DMS153 treated with DMSO at 0.1 percent for 48 hours (cell line): ENCODE measurements around the gene GRB10.

ENCODE experiments used
- DNase-seq: peaks from one replicate; lab custom pipeline; 2025; ENCODE audit not compliant: unreplicated experiment; lab: John Stamatoyannopoulos, UW

The GRB10 gene

DNA sequence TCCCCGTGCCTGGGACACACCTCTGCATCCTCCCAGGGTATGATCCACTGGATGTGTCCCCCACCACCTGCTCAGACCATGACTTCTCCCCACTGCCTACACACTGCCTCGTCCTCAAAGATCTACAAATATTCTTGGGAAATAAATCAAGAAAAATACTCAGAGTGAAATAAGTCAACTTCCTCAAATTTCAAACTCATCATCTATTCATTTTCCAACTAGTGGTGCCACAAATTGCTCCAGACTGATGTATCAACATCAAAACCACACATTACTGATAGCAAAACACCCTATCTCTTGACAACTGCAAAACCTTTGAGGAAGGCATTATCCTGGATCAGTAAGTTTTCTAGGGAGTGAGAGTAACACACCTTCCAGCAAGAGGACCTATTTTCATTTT, 87.7 kb downstream of the GRB10 start:
- DNase-seq: no peak

DNA sequence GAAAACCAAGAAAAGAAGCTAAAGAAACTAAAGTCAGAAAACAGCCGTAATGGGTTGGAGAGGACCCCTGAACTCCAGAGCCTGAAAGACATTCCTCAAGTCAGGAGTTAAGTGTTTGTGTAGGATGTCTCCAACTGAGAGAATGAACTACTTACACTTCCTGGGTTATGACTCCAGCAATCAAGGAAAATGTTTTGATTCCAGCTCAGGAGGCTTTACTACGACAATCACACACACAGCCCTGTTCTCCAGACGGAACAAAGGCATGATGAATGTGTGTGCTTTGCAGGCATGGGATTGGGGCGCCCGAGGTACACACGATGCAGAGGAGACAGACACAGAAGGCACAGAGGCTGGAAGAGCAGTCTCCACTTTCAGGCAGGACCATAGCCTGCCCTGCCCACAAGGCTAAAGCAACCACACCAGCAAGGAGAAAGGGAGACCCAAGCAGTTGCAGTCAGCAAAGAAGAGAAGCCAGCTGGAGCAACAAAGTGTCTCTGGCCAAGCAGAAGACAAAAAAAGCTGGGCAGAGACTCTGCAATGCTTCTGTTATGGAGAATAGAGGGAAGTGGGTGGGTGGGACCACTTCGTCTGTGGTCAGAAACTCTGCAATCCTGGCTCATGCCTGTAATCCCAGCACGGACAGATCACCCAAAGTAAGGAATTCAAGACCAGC, 89.1 kb downstream of the GRB10 start:
- no peak for DNase-seq

DNA sequence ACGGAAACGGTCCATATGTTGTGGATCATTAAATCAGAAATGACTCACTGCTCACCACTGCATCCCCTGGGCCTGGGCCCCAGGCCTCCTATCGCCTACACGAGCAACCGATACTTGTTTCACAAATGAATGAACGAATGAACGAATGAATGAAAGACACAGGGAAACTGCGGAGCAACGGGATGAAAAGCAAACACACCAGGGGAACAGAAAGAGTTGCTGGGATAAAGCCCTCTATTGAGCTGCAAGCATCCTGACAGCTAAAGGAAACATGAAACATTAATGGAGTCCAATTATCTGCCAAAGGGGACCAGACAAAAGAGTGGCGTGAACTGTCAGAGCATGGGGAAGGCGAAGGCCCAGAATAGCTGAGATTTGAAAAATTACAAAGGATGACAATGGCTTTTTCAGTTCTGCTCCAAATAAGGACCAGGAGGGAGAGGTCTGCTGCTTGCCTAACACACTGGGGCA, 92.1 kb downstream of the GRB10 start:
- peak; percentile 81 for DNase-seq

DNA sequence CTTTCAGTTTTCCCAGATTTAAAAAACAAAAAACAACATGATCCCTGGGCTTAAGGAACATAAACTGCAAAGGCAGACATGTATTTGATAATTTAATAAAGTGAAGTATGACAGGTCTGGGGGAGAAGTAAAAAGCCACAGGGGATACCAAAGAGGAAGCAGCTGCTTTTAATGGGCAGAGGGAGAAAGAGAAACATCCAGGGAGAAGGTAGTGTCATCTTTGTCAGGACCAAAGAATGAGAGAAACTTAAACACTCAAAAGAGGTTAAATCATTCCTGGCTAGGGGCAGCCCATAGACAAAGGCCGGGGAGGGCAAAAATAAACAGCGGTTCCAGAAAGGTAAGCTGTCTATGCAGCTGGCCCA, 94.5 kb downstream of the GRB10 start:
- no peak for DNase-seq

DNA sequence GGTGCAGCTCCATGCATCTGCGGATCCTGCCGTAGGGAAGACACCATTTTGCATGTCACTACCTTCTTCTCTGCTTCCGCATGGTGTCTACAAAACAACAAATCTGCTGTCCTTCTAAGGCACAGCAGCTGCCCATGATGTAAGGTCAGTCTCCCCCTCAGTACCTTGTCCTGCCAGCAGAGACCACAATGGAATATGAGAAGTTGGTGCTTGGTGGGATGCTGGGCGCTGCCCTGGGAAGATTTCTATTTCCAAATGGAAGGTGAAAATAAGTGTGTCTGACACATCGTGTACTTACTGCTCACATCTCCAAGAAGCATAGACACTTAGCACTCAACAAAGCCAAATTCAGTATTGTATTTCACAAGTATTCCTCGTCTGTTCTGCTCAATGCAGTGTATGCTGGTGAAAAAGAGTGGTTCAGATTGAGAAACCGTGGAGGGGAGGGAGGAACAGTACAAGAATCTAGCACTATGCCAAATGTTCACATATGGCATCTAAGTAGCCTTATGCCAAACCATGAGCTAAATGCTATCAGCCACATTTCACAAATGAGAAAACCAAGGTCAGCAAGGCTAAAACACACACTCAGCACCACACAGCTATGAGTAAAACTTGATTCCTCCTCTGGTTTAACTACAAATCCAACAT, 95.0 kb downstream of the GRB10 start:
- no peak for DNase-seq

DNA sequence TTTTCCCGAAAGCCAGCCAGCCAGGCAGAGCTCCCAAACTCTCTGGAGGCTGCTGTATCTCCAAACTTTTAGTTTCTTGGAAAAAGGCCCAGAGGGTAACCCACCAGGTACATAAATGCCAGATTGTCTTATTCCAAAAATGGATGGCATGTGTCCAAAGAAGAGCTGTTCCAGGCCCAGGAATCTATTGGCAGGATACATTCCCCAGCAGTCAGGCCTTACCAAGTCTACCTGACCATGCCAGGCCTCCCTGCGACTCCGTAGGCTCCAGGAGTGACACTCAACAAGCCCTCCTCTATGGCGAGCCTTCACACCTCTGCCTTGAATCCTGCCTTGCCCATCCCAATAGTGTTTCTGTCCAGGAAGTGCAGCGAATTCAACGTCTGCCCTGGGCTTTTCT, 95.6 kb downstream of the GRB10 start:
- no peak for DNase-seq

DNA sequence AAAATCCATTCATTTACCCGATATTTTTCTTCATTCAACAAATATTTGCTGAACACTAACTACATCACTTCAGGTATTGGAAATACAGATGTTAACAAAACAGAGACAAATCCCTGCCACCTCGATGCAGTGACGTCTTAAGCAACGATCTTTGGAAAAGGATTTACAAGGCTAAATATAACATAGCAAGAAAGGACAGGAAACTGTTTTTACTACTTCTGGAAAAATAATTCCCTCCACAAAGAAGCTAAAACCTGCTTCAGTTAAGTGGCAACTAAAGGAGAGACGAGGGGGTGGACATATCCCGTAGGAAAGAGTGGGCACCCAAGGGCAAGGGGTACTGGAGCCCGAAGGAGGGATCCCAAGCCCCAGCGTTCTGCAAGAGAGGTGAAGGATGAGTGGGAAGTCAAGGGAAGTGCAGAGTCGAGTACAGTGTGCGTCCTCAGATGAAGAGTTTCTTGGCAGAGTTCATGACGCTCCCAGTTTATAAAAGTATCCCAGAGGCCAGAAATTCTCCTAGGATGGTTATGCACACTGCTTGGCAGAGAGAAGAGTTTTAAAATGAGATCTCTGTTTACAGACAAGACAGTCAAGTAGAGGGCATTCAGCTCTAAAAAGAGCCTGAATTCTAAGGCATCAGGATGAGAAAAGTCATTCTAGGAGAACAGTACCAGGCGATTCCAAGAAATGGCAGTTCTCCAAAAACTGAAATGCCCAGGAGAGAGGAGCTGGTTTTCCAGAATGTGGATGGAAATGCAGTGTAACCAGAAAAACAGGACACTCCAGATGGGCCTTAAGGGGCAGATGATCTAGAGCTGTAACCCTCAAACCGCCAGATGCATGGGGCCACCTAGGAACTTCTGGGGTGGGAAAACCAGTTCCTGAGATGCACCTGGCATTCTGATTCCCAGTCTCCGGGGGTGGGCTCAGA, 97.3 kb downstream of the GRB10 start:
- DNase-seq: no peak

DNA sequence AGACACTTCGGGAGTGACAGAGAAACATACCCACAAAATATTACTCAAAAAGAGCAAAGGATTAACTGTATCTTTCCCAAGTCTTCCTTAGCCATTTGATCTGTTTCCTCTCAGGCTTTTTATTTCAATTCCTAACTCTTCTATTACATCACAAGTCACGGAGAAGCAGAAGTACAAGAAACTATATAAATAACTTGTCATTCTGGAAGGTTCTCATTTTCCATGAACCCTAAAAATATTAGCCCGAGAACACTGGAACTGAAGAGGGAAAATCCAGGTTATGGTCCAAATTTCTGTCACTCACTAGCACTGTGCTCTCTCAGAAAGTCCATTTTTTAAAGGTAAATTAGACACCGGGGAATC, 98.0 kb downstream of the GRB10 start:
- no peak for DNase-seq

DNA sequence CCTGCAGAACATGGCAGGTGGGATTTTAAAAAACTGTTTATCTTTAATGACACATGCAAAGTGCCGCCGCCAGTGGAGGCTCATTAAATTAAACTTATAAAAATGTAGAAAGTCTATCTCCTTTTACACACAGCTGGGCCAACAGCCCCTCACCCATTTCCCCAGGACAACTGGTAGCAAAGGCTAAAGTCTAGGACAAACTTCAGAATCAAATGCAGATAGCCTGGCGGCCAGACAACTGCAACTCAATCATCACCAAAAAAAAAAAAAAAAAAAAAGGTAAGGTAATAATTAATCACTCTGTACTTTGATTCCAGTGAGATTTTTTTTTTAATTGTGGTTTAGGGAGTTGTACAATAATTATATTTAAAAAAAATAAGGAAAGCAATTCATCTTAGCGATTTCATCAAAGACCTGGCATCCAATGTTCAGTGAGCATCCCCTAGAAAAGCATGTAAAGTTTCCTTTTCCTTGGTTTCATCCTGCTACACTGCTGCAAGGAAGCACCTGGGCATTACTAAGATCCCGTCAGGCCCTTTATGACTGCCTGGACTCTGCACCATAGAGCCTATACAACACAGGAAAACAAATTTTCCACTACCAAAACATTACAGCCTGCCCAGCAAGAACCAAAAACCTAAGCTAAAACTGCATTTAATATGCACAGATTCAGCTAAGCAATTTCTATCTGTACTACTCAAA, 98.5 kb downstream of the GRB10 start:
- DNase-seq: no peak

DNA sequence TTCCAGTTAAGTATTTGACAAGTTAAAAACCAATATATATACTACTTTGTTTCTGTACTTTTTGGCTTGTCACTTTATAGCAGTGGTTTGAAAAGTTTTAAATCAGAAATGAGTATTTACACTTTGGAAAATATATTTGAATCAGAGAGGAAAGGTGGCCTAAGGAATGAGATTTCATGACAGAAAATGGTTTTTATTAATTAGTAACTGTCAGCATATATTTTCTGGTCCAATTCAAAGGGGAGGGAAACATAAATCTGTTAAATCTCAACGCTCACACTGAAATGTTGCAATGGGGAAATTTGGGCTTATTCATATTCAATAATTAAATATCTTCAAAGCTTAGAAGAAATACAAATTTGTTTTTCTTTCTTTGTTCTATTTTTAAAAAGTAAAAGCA, 100.1 kb downstream of the GRB10 start:
- no peak for DNase-seq

DNA sequence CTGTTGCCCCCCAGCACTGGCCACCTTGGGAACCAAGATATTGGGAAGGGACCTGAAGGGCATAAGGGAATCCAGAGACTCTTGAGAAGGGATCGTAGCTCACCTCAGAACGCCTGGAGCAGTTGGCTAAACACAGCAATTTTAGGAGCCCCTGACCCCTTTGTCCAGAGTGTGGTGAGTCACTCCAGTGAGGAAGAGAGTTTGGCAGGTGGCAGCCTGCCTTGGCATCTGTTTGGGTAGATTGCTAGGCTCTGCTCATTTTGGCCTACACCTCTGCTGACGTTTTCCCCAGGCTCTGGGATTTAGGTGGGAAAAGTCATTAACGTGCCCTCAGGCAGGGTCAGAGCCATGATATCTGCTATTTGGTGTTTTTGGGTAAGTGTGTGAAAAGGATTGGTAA, 100.6 kb downstream of the GRB10 start:
- no peak for DNase-seq

DNA sequence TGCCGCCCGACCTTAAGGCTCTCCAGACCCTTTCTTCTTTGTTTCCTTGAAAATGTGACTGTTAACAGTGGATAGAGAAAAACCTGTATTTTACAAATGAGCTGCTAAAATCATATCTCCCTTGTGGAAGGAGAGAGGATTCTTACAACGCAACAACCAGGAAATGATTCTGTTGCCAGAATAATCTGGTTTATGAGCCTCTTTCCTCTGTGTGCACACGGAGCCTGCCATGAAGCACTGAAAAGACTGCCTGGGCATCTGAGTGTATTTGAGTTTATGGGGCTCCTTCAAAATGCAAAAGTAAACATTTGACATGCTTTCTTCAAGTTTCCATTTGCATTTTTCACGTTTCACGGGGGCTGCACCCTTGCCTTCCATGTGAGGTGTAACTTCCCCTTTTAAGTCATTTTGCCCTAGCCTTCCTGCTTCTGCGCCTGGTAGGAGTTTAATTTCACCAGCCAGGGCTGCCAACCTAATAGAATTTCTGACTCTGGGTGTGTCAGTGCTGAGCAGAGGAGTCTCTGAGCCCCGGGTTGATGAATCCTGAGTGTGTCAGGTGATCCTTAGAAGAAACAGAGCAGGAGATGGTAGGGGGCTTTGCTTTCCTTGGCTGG, 101.2 kb downstream of the GRB10 start:
- peak; percentile 82 for DNase-seq

DNA sequence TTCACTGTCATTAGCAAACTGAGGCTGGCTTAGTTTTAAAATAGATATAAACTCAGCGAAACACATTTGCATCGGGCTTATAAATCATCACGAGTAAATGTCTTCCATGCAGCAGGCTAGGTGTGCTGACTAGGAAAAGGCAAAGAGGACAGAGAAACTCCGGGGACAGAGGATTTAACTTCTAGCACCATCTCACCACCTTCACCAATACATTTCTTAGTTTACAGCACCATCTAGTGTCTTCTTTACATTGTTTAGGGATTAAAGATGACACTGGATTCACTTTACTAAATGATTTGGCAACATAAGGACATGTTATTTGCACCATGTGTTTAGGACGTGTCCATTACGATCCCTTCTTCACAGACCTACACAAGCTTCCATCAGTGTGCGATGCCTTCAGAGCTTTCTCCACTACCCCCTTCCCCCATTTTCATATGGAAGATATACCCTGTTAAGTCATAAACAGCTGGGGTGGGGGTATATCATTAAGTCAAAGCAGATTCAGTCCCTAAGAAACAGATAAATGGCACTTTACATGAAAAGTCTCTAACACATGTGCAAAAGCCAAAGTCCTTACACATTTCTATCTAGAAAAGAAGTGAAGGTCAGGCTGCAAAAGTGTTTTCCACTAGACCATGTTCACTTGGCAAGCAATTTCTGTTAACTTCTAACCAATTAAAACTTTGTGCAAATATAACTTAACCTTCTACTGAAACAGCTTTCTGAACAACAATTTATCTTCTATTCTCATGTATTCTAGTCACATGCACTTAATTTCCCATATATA, 103.3 kb downstream of the GRB10 start:
- peak; percentile 72 for DNase-seq

DNA sequence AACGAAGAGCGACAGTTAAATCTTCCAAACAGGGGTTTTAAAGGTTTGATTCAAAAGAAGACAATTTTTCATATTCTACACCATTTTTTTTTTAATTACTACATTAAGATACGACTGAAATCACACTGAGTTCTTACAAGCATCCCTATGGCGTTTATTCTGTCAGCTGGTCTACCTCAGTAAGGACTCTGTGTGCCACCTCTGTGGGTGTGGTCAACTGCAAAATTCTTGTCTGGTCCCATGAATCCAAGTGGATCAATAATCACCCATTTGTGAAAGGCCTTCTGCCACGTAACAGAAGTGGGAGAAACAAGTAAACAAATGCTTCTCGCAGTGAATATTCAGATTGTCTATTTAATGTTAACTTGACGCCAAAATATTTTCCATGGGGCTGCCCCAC, 104.1 kb downstream of the GRB10 start:
- no peak for DNase-seq

DNA sequence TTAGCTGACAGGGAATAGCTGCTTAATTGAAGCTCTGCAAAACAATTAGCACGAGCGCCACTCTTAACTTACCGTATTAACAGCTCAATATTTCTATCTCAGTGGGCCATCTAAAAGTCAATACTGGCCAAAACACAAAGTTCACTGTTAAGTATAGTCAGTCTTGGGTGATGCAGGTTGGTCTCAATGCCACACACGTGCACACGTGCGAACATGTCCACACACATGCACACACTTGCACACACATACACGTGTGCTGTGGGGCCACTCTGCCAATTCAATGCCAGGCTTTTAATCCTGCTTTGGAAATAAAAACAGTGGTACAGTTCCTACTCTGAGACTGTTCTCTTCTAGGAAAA, 105.1 kb downstream of the GRB10 start:
- no peak for DNase-seq

DNA sequence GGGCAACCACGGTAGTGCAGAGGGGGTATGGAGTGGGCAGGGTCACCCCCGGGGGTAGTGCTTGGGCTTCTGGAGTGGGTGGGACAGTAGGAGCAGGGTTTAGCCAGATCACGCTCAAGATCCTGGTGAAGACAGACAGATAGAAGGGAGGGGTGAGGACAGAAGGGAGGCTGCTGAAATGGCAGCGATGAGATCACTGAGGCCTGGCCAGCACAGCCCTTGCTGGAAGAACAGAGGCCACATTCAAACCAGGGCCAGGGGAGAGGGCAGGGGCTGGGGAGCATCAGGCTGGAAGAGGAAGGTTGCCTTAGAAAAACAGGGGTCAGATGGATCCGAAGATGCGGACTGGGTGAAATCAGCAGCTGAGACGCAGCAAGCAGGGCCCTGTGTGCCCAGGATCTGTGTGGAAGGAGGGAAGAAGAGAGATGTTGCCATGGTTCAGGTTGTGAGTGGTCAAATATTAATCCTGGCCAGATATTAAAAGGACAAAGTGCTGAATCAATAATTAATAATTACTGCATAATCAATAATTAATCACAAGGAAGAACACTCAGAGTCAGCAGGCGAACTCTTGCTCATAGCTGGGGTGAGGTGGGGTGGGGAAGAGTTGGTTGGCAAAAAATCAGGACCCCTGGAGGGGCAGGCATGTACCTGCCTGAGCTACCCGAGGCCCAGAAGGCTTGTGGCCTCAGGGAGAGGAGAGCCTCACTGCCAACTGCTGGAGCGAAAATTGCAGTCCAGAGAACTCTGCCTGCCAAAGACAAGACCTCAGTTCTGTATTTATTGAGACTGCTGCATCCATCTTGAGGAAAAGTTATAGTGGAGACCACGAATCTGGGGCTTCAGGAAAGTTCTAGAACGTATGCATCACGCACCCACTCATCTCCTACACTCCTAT, 105.7 kb downstream of the GRB10 start:
- no peak for DNase-seq

DNA sequence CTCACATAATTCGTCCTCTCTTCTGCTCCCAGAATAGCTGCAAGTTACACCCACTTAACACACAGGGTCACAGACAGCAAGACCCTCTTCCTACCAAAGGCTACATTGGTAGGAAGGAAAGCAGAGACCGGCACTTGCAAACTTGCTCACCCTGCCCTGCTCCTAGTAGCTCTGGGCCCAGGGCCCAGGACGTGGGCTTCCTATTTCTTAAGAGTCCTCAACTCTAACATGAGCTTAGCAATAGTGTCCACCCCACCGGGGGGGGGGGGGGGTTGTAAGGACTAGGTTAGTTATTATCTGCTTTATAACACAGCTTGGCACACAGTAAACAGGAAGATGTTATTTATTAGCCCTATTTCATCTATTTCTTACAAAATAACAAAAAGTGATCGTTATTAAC, 106.6 kb downstream of the GRB10 start:
- DNase-seq: no peak

DNA sequence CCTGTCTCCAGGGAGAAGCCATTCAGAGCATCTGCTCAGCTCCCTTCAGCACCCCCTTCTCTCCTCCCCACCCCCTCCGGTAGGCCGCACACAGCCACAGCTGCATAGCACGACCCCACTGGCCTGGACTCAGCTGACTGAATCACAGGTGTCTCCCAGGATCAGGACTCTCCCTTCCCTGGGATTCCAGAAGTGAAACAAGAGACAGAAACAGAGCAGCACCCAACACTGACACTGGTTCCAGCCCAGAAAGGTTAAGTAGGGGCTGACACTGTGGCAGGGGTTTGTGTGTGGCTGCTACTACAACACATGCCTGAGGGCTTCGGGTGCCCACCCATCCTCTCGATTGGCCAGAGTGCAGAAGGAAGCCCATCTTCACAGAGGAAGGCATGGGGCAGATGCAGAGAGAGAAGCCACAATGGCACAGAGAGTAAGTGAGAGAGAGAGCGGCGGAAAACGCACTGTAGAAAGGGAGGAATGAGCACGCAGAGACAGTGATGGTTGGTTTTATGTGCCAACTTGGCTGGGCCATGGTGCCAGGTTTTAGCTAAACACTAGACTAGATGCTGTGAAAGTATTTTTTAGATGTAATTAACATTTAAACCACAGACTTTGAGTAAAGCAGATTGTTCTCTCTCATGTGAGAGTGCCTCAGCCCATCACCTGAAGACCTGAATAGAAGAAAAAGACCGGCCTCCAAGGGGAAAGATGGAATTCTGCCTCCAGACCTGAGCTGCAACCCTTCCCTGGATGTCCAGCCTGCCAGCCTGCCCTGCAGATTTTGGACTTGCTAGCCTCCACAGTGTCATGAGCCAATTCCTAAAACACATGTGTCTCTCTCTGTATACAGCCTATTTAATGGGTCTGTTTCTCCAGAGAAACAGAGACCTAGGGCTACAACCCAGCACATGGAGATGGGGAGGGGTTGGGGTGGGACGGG, 107.5 kb downstream of the GRB10 start:
- DNase-seq: no peak
